Measurements from ENCODE around the gene SLC9A3.

SLC9A3 gene

DNA sequence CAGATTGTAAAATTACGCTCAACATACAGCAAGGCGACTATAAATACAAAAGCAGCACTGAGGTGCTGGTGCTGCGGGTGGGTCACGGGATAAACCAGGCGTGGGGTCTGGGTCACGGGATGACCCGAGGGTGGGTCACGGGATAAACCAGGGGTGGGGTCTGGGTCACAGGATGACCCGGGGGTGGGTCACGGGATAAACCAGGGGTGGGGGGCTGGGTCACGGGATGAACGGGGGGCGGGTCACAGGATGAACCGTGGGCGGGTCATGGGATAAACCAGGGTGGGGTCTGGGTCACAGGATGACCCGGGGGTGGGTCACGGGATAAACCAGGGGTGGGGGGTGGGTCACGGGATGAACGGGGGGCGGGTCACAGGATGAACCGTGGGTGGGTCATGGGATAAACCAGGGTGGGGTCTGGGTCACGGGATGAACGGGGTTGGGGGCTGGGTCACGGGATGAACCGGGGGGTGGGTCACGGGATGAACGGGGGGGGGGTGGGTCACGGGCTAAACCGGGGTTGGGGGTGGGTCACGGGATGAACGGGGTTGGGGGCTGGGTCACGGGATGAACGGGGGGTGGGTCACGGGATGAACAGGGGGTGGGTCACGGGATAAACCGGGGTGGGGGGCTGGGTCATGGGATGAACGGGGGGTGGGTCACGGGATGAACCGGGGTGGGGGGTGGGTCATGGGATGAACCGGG lies 30.2 kb upstream of the SLC9A3 start:
- DNase-seq = no peak

DNA sequence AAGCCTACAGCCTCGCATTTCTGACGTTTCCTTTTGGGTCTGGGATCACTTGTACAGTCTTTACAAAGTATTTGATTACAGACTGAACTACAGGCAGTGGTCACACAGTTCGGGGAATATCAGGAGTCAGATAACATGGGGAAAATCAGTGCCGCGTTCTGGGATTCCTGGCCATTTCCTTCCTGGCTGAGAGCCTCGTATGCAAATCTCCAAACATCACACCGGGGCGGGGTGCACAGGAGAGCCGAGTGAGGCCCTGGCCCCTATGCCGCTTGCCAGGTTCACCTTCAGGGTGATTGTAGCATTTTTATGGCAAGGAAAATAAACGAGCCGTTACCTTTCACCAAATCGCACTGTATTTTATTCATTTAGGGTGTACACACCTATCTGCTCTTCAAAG lies 29.6 kb upstream of the SLC9A3 start:
- no peak for DNase-seq

DNA sequence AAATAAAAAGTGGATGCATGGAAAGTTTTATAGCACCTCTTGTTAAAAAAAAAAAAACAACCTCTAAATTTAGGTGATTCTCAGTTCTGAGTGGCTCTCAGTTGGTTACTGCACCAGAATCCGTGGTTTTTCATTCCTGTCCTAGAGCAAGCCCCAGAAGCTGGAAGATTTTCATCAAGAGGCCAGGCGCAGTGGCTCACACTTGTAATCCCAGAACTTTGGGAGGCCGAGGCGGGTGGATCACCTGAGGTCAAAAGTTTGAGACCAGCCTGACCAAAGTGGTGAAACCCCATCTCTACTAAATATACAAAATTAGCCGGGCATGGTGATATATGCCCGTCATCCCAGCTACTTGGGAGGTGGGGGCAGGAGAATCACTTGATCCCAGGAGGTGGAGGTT lies 27.2 kb upstream of the SLC9A3 start:
- DNase-seq = no peak

- DNase-seq = no peak
Observed at GRCh38 chr5:549229-549628, 25.0 kb upstream of the SLC9A3 start.

DNA sequence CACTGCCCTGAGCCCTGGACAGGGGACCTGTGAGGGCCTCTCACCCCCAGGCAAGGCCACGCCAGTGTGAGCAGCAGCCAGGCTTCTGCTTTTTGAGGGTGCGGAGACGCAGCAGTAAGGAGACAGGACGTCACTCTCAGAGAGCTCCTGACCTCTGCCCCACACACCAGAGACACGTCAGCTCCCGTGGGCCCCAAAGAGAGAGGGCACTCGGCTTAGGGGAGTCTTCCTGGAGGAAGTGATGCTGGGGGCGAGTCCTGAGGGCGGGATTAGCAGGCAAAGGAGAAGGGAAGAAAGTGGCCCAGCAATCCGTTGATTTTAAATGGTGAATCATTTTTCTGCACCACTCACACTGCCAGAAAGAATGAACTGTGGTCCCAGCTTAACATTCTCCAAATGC lies 24.0 kb upstream of the SLC9A3 start:
- DNase-seq = no peak

DNA sequence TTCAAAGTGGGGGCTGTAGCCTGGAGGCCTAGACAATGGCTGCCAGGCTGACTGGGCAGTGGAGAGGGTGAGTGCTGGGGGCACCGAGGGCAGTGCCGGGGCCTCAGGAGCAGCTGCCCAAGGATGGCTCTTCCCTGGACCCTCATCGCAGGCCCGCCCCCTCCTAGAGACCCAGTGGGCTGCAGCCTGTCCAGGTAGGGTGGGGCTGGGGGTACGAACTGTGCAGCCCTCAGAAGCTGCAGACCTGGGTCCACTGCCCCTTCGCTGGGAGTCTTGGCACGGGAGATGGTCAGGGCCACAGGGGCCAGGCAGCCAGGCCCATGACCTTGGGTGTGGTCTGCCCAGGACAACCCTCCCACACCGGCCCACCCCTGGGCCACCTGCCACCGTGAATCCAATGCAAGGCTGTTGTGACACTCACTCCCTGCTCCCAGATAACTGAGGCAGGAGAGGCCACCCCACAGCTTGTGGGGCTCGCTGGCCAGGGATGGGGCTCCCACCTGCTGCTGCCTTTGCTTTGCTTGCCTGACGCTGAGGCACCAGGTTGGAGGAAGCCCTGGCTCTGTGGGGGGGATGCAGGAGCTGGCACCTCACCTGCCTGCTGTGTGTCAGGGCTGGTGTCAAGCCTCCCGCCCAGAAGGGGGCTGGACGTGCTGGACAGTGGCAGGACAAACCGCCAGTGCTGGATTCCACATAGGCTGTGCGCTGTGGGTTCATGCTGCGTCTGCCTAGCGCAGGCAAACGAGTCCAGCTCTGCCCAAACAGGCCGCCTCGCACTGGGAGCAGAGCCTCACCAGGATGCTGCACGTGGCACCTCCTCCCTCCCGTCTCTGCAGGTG lies 23.1 kb upstream of the SLC9A3 start:
- DNase-seq = no peak

DNA sequence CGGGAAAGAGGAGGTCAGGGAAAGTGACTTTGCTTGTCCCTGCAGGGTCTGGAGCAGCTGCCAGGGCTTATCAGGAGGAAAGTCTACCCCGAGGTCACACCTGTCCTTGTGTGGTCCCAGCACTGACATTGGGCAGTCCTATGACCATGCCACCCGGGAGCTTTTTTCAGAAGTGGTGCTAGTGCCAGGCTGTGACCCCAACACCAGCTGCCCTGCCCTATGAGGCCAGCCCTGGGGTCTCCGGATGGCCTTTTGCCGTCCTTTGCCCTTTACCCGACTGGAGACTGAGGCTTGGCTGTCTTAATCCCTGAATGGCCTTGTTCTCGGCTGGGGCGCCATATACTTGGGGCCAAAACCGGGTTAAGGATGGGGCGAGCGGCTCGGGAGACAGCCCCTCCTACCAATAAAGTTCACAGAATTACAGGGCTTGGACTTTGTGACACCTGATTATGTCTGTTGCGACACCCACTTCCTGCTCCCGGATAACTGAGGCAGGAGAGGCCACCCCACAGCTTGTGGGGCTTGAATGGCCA lies 22.2 kb upstream of the SLC9A3 start:
- no peak for DNase-seq

DNA sequence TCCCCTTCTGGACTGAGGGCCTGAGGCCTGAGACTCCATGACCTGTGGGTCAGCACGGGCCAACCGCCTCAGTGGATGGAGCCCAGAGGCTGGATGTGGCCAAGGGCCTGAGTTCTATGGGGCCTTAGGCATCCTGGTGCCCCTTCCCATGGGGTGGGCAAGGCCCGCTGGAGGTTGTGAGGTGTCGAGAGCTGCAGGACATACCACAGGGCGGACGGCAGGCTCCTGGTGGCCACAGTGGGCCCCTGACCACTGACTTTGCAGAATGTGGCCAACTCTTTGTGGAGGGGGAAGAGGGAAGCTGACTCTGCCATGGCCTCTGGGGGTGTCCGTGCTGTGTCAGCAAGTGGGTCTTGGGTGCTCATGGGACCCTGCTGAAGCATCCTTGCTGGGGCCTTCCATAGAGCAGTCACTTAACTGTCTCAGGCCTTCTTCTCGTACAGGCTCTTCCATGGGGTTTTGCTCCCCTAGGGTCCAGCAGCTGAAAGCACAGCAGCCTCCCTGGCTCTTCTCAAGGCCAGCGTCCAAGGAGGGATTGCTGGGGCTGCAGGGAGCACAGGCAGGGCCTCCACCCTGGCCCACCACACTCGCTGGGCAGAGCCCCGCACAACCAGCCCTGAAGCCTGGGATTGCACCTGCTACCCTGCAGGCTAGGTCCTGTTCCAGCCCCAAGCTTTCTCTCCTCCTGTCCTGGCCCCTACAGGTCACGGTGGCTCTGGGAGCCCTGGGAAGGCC lies 21.6 kb upstream of the SLC9A3 start:
- DNase-seq = no peak

GRCh38 chr5:544675-545355 lies 20.6 kb upstream of the SLC9A3 start:
- DNase-seq = no peak

GRCh38 chr5:543755-544674 lies 19.8 kb upstream of the SLC9A3 start:
- DNase-seq = no peak

- no peak for DNase-seq
Observed at GRCh38 chr5:543351-543750, 19.1 kb upstream of the SLC9A3 start.

GRCh38 chr5:542319-543311 lies 18.4 kb upstream of the SLC9A3 start:
- DNase-seq = no peak

- DNase-seq = no peak
Observed at GRCh38 chr5:541539-542318, 17.5 kb upstream of the SLC9A3 start.

DNA sequence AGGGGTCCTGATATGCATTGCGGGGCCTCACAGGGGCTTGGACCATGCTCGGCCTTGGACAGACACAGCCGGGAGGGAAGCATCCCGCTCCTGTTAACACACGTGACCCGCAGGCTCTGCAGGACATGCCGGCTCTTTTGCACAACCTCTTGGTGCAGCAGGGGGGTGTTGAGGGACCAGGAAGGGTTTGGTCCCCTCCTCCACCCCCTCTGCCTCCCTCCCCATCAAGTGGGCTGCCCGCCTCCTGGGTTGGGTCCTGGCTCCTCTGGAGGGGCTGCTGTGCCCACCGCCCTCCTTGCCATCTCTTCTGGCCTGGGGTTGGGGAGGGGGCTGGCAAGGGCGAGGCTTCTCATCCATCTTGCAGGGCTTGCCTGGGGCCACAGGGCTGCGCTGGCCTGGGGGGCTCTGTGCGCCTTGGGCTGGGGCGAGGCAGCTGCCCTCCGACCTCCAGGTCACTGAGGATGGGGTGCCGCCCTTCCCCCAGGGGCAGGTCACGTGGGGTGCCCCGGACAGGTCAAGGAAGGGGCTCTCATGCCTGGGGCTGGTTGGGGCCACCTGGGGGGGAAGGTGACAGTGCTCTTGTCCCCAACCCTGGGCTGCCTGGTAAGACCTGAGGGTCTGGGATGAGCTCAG lies 16.8 kb upstream of the SLC9A3 start:
- DNase-seq = no peak

GRCh38 chr5:540071-540905 lies 16.0 kb upstream of the SLC9A3 start:
- no peak for DNase-seq

DNA sequence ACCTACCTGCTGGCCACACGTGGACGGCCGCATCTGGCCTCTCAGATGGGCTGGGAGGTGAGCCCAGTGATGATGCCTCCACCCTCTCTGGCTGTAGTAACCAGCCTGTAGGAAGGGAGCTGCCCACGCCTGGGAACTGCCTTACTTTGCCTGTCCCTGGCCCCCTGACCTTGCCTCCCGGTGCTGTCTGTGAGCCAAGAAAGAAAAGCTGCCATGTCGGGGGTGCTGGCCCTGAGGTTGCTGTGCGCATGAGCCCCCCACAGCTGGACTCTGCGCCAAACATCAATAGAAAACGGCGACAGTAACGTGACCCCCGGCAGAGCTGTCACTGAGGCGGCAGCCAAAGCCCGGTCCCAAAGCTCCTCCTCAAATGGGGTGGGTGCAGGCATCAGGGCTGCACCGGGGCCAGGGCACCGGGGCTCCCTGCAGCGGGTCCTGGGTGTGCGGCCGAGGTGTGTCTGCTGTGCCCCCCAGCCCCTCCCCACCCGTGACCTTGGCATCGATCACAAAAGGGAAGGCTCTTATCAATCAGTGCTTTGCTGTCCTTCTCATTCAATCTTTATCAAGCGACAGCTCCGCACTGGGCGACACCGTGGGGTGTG lies 15.3 kb upstream of the SLC9A3 start:
- DNase-seq = no peak

GRCh38 chr5:538801-539468 lies 14.7 kb upstream of the SLC9A3 start:
- DNase-seq = no peak
